GM19324 (cell line): ENCODE measurements around the gene RHOA.
"Not testable (repeated sequence)": the region's sequence is repeated elsewhere in the genome, so short reads cannot be mapped to it uniquely, and the experiment has no call there.

ENCODE experiments used
- ATAC-seq: cut with Tn5 transposase; IDR thresholded peaks from one replicate; pipeline ENCODE4 v1.9.1; 2021; ENCODE audit warnings: mild to moderate bottlenecking, moderate library complexity; ENCODE audit not compliant: unreplicated experiment, low FRiP score

RHOA gene

DNA sequence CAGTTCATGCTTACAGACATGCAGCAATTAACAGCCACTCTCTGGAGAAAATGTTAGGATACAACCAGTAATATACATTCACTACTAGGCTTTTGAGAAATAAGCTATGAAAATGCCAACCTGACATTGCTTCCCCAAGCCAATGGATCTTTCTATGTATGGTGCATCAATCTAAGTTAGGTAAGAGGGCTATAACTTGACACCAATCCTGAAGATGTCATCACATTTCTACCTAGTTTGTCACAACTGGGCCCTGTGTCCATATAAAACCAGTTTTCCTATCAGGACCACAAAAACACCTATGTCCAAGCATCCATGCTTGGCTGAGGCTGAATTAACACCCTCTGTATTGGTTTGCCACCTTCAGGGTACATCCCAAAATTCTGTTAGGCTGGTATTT lies 39.8 kb downstream of the RHOA start:
- no peak for ATAC-seq

DNA sequence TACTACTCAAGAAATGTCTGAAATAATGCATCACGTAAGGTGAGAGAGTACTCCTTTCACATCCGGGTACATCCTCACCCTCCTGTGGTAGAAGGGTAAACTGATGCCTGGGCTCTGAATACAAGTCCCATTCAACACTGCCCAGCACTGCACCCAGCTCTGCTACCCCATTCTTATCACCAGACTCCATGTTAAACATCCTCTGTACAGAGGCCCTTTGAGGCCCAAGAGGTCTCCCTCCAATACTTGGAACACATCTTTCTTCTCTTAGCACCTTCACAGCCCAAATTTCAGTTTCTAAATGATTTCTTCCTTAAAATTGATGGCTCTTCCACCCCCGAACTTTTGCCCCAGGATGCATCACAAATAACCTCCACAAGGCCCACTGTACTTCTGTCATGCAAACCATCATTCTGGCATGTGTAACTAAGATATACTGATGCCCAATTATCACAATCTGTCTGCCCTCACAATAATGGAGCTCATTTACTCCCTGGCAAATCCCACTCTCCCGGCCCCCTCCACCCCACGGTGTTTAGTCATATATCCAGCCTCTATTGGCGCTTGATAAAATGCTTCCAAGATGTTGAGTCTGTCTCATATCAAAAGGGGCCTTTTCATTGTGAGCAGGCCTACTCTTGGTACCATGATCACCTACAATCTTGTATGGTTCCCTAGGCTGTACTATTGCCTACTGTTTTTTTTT lies 41.0 kb downstream of the RHOA start:
- ATAC-seq, result no peak

DNA sequence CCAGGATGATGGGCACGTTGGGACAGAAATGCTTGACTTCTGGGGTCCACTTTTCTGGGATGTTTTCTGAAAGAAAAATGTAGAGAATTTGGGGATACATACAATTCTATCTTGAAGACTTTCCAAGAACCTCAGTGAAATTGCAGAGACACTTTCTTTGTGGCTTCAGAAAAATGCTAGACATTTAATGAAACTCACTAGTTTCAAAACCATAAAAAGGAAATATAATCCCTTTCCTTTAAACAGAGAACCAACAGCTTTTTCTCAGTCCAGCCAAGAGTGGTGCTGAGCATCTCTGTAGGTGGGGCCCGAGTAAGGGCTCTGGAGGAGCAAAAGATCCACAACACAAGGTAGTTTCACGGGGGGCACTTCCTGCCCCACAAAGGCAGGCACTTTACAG lies 49.2 kb downstream of the RHOA start:
- no peak for ATAC-seq

DNA sequence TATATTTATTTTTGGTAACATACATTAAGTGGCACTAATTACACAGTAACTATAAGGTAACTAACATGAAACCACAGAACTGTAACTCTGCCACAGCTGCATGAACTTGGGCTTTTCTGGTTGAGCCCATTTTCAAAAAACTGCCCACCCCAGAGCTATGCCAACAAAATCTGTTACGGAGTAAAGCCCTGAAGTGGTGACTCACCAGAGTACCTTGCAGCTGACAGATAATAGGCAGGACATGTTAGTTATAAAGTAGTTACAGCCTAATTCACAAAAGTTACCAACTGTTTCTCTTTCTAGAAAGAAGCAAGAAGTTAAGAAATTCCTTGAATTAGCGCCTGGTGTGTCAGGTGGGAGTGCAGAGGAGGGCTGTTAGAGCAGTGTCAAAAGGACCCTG lies 52.2 kb downstream of the RHOA start:
- no peak for ATAC-seq

DNA sequence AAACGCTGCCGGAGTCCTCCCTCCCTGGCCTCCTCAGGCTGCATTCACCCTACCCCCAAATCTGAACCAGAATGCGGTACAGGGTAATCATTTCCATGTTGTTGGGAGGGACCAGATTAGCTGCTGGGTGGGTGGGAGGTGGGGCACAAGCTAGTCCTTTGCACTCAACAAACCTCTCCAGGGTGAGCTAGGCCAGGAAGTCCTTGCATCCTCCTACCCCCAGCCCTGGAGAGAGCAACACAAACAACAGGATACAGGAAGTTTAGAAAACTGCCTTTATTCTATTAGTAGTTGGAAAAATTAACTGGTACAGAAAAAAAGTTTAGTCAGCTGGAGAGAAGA lies 52.9 kb downstream of the RHOA start:
- ATAC-seq, result no peak

DNA sequence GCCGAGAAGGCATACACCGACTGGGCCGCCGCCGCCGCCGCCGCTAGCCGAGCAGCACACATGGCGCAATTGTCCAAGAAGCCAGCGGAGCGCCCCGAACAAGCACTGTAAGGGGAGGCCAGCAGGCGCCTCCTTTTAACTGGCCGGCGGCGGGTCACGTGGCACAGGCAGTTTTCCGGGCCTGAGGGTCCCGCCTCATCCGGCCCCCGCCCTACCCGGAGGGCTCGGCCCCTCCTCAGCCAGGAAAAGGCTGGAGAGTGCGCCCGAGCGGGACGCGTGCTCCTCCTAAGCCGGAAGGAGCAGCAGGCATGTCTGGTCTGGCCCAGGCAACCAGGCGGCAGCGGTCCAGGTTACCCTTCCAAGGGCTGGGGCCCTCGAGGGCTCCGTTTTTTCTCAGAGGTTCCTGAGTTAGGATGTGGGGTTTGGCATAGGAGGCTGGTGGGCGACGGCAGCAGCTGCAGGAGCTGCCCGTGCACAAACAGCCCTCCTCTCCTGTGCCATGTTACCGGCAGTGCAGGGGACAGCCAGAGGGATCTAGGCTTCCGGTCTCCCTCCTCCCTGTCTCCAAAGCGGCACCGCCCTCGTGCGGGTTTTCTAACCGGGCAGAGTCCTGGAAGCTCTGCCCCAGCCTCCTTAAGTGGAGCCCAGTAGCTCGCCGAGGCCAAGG lies 53.4 kb downstream of the RHOA start, which contains the start of gene GPX1:
GPX1 (minus strand) TSS at position 137 of the 667 bp plus-strand sequence; CDS start at position 62, 75 bp downstream.
- ATAC-seq, result peak; percentile 94

DNA sequence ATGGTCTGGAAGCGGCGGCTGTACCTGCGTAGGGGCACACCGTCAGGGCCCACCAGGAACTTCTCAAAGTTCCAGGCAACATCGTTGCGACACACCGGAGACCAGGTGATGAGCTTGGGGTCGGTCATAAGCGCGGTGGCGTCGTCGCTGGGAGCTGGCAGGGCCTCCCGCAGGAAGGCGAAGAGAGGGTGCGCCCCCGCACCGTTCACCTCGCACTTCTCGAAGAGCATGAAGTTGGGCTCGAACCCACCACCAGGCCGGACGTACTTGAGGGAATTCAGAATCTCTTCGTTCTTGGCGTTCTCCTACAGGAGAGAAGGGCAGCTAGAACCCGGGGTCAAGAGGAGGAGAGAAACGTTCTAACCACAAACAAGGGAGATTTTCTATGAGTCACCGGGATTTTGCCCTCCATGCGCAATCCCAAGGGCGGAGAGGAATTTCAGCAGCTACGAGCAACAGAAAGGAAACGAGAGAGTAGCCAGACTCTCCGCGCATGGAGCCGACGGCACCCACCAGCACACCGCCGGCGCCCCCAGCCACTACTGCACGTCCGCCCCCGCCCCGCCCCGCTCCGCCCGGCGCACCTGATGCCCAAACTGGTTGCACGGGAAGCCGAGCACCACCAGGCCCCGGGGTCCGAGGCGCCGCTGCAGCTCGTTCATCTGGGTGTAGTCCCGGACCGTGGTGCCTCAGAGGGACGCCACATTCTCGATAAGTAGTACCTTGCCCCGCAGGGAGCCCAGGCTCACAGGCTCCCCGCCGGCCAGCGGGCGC lies 54.1 kb downstream of the RHOA start:
- ATAC-seq, result peak; percentile 17

DNA sequence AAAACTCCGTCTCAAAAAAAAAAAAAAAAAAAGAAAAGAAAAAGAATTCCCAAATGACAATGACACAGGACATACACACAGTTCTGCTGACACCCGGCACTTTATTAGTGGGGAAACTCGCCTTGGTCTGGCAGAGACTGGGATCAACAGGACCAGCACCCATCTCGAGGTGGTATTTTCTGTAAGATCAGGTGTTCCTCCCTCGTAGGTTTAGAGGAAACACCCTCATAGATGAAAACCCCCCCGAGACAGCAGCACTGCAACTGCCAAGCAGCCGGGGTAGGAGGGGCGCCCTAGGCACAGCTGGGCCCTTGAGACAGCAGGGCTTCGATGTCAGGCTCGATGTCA lies 54.7 kb downstream of the RHOA start:
- not testable (repeated sequence) for ATAC-seq

DNA sequence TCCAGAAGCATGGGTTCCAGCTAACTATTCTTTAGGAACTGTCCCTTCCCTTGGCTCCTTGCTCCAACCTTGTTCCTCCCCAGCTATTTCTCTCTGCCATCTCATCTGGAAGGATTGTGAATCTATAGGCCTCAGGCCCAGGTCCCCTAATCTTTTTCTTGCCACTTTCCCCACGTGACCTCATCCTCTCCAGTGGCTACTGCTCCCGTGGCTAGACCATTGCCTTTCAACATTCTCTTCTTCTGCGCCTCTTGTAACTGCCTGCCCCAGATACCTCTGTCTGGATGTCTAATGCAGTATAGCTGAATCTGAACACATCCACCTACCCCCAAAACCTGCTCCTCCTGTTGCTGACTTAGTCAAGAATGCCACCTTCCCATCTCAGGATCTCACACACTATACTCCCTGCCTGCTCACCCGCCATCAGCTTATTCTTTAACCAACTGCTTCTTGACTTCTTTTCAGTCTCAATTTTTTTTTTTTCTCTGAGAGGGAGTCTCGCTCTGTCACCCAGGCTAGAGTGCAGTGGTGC lies 58.8 kb downstream of the RHOA start:
- no peak for ATAC-seq

DNA sequence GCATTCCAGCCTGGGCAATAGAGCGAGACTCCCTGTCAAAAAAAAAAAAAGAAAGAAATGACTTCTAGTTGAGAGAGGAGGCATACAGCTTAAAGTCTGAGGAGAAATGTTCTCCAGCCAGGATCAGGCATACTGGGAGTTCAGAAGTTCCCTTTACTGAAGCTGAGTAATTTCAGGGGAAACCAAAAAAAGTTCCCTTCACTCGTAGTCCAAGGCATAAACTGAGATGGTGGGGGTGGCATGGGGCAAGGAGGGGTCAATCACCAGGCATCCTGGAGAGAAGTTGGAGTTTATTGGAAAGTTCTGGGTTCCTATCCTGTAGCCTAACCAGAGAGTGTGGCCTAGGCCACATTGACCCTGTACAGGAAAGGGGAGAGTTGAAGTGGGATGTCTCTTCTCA lies 59.5 kb downstream of the RHOA start:
- ATAC-seq, result no peak

DNA sequence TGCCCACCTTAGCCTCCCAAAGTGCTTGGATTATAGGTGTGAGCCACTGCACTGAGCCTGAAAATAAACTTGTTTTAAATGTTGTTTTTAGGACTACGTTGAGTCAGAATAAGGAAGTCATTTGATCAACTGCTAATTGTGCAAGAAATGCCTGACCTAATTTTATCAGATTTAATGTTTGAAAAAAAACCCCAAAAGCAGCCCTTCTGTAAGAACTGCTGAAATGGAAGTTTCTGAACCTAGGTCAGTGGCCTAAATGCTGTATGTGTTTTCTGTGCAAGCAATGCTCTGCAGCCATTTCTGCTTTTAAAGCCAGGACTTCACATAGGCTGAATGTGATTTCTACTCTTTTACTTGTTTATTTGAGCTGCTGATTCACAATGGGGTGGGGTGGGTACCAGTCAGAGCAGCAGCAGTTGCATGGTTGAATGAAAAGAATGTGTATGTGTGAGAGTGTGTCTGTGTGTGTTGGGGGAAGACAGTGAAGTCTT lies 60.2 kb downstream of the RHOA start:
- ATAC-seq, result no peak

DNA sequence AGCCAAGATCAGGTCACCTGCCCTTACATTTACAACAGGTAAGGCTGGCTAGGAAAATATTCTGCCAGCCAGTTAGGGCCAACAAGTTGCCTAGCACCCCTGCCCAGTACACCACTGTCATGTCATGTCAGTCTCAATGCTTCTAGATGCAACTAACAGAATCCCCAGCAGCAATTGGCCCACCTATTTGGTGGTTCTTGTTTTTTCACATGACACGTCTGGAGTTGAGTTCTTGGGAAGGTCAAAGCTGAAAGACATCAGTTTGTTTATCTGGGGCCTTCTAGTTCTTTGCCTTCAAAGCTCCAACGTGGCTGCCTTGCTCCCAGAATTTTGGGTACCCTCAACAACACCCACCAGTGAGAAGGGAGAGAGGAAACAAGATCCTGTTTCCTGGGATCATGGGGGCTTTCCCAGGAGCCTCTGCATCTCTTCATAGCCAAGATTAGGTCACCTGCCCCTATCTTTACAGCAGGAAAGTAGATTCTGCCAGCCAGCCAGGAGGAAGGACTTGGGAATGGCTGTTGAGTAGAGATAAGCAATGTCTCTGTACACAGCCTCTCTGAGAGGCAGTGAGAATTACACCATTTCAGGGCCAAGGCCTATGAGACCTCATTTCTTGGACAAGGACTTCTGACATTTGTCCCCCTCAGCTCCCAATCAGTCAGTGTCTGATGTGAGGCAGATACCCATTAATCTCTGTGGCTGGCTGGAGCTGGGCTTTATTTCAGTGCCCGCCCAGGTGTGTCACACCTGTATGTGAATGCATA lies 62.2 kb downstream of the RHOA start:
- no peak for ATAC-seq

DNA sequence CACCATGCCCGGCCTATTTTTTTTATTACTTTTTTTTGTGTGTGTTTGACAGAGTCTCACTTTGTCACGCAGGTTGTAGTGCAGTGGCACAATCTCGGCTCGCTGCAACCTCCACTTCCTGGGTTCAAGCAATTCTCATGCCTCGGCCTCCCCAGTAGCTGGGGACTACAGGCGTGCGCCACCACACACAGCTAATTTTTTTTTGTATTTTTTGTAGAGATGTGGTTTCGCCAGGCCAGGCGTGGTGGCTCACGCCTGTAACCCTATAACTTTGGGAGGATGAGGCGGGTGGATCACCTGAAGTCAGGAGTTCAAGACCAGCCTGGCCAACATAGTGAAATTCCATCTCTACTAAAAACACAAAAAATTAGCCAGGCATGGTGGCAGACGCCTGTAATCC lies 63.4 kb downstream of the RHOA start:
- not testable (repeated sequence) for ATAC-seq

DNA sequence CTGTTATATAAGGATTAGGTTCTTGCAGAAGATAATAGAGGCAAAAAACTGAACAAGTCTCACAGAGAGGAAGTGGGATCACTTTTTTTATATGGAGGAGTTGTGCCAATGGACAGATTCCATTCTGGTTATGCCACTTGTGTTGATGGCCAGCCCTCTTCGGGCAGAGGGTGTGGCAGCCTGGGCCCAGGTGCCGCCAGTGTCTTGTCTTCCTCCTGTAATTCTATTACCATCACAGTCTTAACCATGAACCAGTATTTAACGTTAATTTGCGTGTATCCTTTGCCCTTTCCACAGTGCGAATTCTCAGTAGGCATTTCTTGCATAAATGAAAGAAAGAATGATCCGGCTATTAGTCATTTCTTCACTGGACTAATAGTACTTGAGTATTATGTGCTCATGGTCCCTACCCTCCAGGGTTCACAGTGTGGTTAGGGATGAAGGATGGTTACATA lies 65.0 kb downstream of the RHOA start:
- no peak for ATAC-seq

DNA sequence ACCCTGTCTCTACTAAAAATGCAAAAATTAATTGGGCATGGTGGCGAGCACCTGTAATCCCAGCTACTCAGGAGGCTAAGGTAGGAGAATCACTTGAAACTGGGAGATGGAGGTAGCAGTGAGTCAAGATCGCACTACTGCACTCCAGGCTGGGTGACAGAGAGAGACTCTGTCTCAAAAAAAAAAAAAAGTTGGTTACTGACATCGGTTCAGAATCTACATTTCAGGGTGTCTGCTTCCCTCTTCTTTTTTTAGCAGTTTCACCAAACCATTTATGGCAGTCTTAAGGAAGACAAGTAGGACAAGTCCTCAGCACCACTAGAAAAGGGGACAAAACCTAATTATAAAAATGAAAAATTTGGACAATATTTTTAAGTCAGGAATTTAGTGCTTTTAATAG lies 68.6 kb downstream of the RHOA start:
- ATAC-seq, result no peak

DNA sequence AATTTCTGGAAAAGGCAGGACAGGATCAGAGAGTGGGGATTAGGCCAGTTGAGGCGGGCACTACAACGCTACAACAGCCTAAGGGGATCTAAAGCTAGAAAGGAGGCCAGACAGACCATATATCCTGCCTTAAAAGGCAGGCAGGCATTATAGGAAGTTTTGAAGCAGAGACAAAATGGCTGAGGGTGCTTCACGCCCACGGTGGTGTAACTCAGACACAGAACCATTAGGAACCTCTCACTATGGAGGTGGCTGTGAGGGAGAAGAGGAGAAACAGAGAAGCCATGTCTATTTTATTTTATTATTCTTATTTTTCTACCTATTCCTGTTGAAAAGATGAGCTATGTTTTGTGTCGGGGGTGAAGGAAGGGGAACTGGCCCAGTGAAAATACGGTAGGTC lies 69.8 kb downstream of the RHOA start:
- no peak for ATAC-seq

DNA sequence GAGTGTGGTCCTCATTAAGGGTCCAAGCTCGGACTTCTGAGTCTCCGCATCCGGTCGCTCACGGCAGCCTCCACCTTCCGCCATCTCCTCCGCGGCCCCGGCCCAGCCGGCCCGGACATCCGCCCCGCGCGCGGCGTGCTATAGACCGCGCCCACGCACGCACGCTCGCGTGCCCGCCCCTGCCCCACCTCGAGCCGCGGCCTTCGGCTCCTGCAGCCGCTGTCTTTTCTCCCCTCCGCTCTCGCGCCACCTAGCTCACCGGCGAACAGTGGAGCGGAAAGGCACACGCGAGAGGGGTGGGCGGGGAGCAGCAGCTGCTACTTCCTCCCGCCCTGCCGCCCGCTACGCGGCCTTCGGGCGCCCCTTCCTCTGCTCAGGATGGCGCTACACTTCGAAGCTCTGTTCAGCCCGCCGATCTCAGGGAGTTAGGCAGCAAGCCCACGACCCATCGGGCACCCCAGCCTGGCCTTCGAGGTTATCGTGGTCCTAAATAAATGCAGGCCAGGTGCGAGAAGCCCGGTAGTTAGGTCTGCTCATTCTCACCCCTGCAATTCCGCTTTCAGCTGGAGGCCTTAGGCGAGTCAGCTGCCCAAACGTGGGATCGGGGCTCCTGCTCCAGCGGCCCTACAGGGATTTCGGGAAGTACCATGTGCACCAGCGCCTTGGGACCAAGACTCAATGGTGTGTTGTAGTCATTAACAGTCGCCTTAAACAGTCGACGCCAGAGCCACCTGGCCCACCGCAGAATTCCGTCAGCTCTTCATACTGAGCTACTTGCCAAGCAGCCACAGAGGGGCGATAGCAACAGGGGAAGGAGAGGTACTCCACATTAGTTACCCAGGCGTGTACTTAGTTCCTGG lies 71.6 kb downstream of the RHOA start, which contains the start of gene USP4:
USP4 (minus strand) TSS at position 113 of the 860 bp plus-strand sequence; CDS start at position 84, 29 bp downstream.
- peak; percentile 88 for ATAC-seq

DNA sequence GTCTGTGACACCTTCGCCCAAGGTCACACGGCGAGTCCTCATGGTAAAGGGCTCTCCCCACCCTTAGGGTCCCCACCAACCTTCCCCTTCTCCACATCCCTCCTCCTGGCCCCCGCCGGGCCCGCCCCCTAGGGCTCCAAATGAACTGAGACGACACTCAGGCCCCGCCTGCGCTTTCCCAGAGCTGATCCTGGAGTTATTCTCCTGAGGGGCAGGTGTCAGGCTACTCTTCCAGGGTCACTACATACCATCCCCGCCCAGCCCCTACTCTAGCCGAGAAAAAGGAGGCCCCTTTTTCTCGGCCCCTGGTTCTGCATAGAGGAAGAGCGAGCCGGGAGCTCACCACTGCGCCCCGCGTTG lies 72.2 kb downstream of the RHOA start:
- peak; percentile 17 for ATAC-seq

DNA sequence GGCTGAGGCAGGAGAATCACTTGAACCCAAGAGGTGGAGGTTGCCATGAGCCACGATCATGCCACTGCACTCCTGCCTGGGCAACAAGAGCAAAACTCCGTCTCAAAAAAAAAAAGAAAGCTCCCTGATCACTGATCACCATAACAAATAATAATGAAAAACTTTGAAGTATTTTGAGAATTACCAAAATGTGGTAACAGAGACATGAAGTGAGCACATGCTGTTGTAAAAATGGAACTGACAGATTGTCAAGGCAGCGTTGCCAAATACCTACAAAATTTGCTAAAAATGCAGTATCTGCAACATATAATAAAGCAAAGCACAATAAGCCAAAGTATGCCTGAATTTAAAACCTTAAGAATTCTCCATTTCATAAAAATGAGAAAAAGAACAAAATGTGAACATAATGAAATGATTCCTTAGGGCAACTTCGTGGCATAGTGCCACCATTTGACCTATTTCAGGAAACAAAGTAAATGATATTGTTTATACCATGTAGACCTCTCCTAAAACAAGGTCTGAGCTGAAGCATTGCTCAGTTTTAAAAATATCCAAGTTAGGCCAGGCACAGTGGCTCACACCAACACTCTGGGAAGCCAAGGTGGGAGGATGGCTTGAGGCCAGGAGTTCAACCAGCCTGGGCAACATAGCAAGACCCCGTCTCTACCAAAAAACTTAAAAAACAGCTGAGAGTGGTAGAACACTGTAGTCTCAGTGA lies 77.7 kb downstream of the RHOA start:
- ATAC-seq, result no peak
